GM12878 (cell line): ENCODE measurements around the gene PPP3CA. TPM values are rescaled to one million over a fixed set of nuclear protein-coding genes. Genes with fewer than 3 reads are reported as not detected.

Experiments used
- ATAC-seq: fragments of 200-7000 bp; cut with Tn5 transposase; 3 replicates; pipeline ENCODE4 v1.9.1; 2020; ENCODE audit warnings: mild to moderate bottlenecking, moderate library complexity
- BruUV-seq: library from RNA; stranded (reverse); fragments of 400-500 nt; replicated peaks from 2 replicates; lab custom pipeline; 2021; lab: Mats Ljungman, UMichigan
- CTCF ChIA-PET: fragments of 300-600 bp; sonication (Branson Sonifier 250); formaldehyde crosslinking; extraction: SDS; loops from one replicate; lab custom pipeline; 2021; ENCODE audit warnings: inconsistent platforms; lab: Yijun Ruan, JAX
- POLR2A ChIA-PET: fragments of 350-600 bp; formaldehyde crosslinking; extraction: SDS; loops from one replicate; lab custom pipeline; 2021; ENCODE audit warnings: inconsistent platforms; lab: Charles Lee
- RAD21 ChIA-PET: fragments of 300-600 bp; sonication (Branson Sonifier 250); formaldehyde crosslinking; loops from one replicate; lab custom pipeline; 2023; ENCODE audit warnings: antibody characterized with exemption; ENCODE audit not compliant: unreplicated experiment; lab: Charles Lee
- SMC1A ChIA-PET: fragments of 300-600 bp; sonication (Branson Sonifier 250); formaldehyde crosslinking; loops from one replicate; lab custom pipeline; 2023; ENCODE audit not compliant: unreplicated experiment, uncharacterized antibody; lab: Charles Lee
- DNase-seq: peaks from one replicate; pipeline ENCODE4 v3.0.0-alpha.2; 2011; ENCODE audit warnings: low read depth, low spot score
- FAIRE-seq: peaks from 3 replicates; lab custom pipeline; 2011; peaks lifted over from hg19 to GRCh38; lab: Jason Lieb, UNC
- H2AFZ ChIP-seq: 2 replicates; pipeline ENCODE4 v1.6.0; 2011; ENCODE audit warnings: low read depth, low read length, control low read depth; ENCODE audit not compliant: control insufficient read depth
- H3K27ac ChIP-seq: 2 replicates; pipeline ENCODE4 v1.5.1; 2011; ENCODE audit warnings: control low read depth; ENCODE audit not compliant: control insufficient read depth, insufficient read depth
- H3K27me3 ChIP-seq, 2 experiments: replicated peaks in 1 of 2; 2 replicates each; pipeline versions ENCODE4 v1.6.0 to v1.6.1; 2011; ENCODE audit warnings: low read length in 1 of 2; ENCODE audit not compliant: control insufficient read depth in 2 of 2, insufficient read depth in 2 of 2
- H3K36me3 ChIP-seq, 2 experiments: 2 replicates each; pipeline ENCODE4 v1.5.1; 2011; ENCODE audit warnings: low read length in 1 of 2; ENCODE audit not compliant: control insufficient read depth in 2 of 2, insufficient read depth in 2 of 2
- H3K4me1 ChIP-seq: 2 replicates; pipeline ENCODE4 v1.6.1; 2011; ENCODE audit warnings: mild to moderate bottlenecking, low read length, moderate library complexity, mixed read lengths; ENCODE audit not compliant: control insufficient read depth, insufficient read depth
- H3K4me2 ChIP-seq: 2 replicates; pipeline ENCODE4 v1.6.0; 2011; ENCODE audit warnings: control low read depth; ENCODE audit not compliant: control insufficient read depth, insufficient read depth
- H3K4me3 ChIP-seq: fragments of 200-600 bp; sonication (generic); 2 replicates; pipeline ENCODE4 v1.5.1; 2016
- H3K79me2 ChIP-seq: 2 replicates; pipeline ENCODE4 v1.6.0; 2011; ENCODE audit warnings: low read length; ENCODE audit not compliant: control insufficient read depth, insufficient read depth
- H3K9ac ChIP-seq: 2 replicates; pipeline ENCODE4 v1.8.0; 2011; ENCODE audit warnings: low read length, control low read depth, mixed read lengths; ENCODE audit not compliant: control insufficient read depth, insufficient read depth
- H3K9me3 ChIP-seq: replicated peaks from 3 replicates; pipeline ENCODE4 v1.5.1; 2011; ENCODE audit warnings: mild to moderate bottlenecking, low read length; ENCODE audit not compliant: control insufficient read depth, insufficient read depth
- H4K20me1 ChIP-seq: 2 replicates; pipeline ENCODE4 v1.6.0; 2011; ENCODE audit not compliant: control insufficient read depth, insufficient read depth
- CHD1 ChIP-seq: IDR thresholded peaks from 2 replicates; pipeline ENCODE4 v1.6.1; 2012; ENCODE audit warnings: low read depth, low read length, improper control_type of control experiment
- IKZF1 ChIP-seq: fragments of 450-650 bp; conservative IDR thresholded peaks from 2 replicates; pipeline ENCODE4 v1.6.1; 2017; ENCODE audit warnings: antibody characterized with exemption, mild to moderate bottlenecking
- IRF4 ChIP-seq: IDR thresholded peaks from 2 replicates; pipeline ENCODE4 v1.6.1; 2011; ENCODE audit warnings: low read depth, low read length
- KDM1A ChIP-seq: fragments of 200-600 bp; sonication (generic); IDR thresholded peaks from 2 replicates; pipeline ENCODE4 v1.6.1; 2016; ENCODE audit warnings: borderline replicate concordance
- MEF2A ChIP-seq: IDR thresholded peaks from 2 replicates; pipeline ENCODE4 v1.6.1; 2011; ENCODE audit warnings: low read depth, mild to moderate bottlenecking, low read length, moderate library complexity; ENCODE audit not compliant: insufficient read depth
- NFXL1 ChIP-seq: fragments of 450-650 bp; IDR thresholded peaks from 2 replicates; pipeline ENCODE4 v1.6.1; 2017; ENCODE audit warnings: antibody characterized with exemption, mild to moderate bottlenecking, borderline replicate concordance
- NFYA ChIP-seq: IDR thresholded peaks from 2 replicates; pipeline ENCODE4 v1.6.1; 2011; ENCODE audit warnings: low read depth, mild to moderate bottlenecking, low read length, improper control_type of control experiment, borderline replicate concordance
- NR2F1 ChIP-seq: fragments of 450-650 bp; conservative IDR thresholded peaks from 2 replicates; pipeline ENCODE4 v1.6.1; 2017; ENCODE audit warnings: mild to moderate bottlenecking
- PAX5 ChIP-seq: IDR thresholded peaks from 2 replicates; pipeline ENCODE4 v1.6.1; 2011; ENCODE audit warnings: low read depth, low read length, borderline replicate concordance
- PML ChIP-seq: IDR thresholded peaks from 2 replicates; pipeline ENCODE4 v1.6.1; 2012; ENCODE audit warnings: low read length, inconsistent platforms
- SREBF1 ChIP-seq: IDR thresholded peaks from 2 replicates; pipeline ENCODE4 v1.6.1; 2012; ENCODE audit warnings: mild to moderate bottlenecking, low read length
- ZNF217 ChIP-seq: fragments of 450-650 bp; IDR thresholded peaks from 2 replicates; pipeline ENCODE4 v1.6.1; 2017; ENCODE audit warnings: antibody characterized with exemption, mild to moderate bottlenecking
- WGBS: methylation state at CpG from one replicate; pipeline ENCODE4 v1.1.6; 2016; ENCODE audit warnings: low lambda C conversion rate; ENCODE audit not compliant: insufficient replicate concordance, insufficient coverage; ENCODE audit errors: missing lambda C conversion rate; 5-methylcytosine and 5-hydroxymethylcytosine counted together
- in situ Hi-C: fragments of 300-500 bp; cut with MboI; formaldehyde crosslinking; loops from 9 replicates; pipeline ENCODE4 v1.14.3; 2018; ENCODE audit warnings: mixed read lengths
- intact Hi-C: fragments of 100-400 bp; cut with micrococcal nuclease; formaldehyde crosslinking; loops from one replicate; pipeline ENCODE4 v1.14.2; 2022; ENCODE audit not compliant: unreplicated experiment
- polyA plus RNA-seq, 11 experiments: library from polyadenylated mRNA; depleted of rRNA in 4 of 11; unstranded in 6 of 11; stranded (reverse) in 5 of 11; fragments of >200 nt; fragmentation: Nextera tagmentation in 4 of 11; fragmentation: Illumina TruSeq in 1 of 11; extraction: Ambion mirVana in 4 of 11; extraction: Trizol in 1 of 11; gene quantifications; 1 replicate in 1 of 11; 2 replicates in 10 of 11; pipeline versions ENCODE4 v1.2.1 to v1.2.3, GENCODE V29; 2011 to 2016; ENCODE audit warnings: inconsistent platforms in 2 of 11, missing spikeins in 2 of 11, low read depth in 1 of 11
- total RNA-seq, 4 experiments: library from RNA; depleted of rRNA in 3 of 4; stranded (reverse); fragments of >200 nt in 3 of 4; fragmentation: Illumina TruSeq in 1 of 4; extraction: Trizol in 1 of 4; gene quantifications; 2 replicates each; pipeline versions ENCODE4 v1.2.1 to v1.2.3, GENCODE V29; 2013 to 2021
- TF ChIP-seq, protein P1 (sequence below): fragments of 450-650 bp; formaldehyde crosslinking; IDR thresholded peaks from 2 replicates; pipeline ENCODE4 v1.4.0; 2022; ENCODE audit warnings: mild to moderate bottlenecking, moderate library complexity
- TF ChIP-seq, protein P2 (sequence below): fragments of 450-650 bp; IDR thresholded peaks from 2 replicates; pipeline ENCODE4 v1.6.1; 2017; ENCODE audit warnings: mild to moderate bottlenecking, moderate library complexity

The PPP3CA gene
- total and polyA plus RNA-seq, 10 of the 15 experiments (the other 5 are each of a cell fraction or from before 2014, with no cell fraction given): 0.33 to 9.0 (median 1.0) TPM

- TF ChIP-seq MEF2A: no peak
- no peak for TF ChIP-seq NR2F1
- TF ChIP-seq, protein P1, sequence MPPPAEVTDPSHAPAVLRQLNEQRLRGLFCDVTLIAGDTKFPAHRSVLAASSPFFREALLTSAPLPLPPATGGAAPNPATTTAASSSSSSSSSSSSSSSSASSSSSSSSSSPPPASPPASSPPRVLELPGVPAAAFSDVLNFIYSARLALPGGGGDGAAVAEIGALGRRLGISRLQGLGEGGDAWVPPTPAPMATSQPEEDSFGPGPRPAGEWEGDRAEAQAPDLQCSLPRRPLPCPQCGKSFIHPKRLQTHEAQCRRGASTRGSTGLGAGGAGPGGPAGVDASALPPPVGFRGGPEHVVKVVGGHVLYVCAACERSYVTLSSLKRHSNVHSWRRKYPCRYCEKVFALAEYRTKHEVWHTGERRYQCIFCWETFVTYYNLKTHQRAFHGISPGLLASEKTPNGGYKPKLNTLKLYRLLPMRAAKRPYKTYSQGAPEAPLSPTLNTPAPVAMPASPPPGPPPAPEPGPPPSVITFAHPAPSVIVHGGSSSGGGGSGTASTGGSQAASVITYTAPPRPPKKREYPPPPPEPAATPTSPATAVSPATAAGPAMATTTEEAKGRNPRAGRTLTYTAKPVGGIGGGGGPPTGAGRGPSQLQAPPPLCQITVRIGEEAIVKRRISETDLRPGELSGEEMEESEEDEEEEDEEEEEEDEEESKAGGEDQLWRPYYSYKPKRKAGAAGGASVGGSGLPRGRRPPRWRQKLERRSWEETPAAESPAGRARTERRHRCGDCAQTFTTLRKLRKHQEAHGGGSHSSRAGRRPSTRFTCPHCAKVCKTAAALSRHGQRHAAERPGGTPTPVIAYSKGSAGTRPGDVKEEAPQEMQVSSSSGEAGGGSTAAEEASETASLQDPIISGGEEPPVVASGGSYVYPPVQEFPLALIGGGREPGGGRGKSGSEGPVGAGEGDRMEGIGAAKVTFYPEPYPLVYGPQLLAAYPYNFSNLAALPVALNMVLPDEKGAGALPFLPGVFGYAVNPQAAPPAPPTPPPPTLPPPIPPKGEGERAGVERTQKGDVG (CRISPR knock-in tag): no peak
- no peak for TF ChIP-seq CHD1
- TF ChIP-seq SREBF1: no peak
Measured at GRCh38 chr4:101075536-101075935, 271.8 kb downstream of the PPP3CA start (continued).

- no TSS peak for BruUV-seq
- 100% methylated on average over 2 of the region's 2 CpGs for WGBS
- CTCF ChIA-PET: no interaction called here
- TF ChIP-seq ZNF217 (no peak), KDM1A (no peak), IRF4 (no peak), NFXL1 (no peak), PAX5 (no peak), PML (no peak), NFYA (no peak), IKZF1 (no peak)
- TF ChIP-seq, protein P2, sequence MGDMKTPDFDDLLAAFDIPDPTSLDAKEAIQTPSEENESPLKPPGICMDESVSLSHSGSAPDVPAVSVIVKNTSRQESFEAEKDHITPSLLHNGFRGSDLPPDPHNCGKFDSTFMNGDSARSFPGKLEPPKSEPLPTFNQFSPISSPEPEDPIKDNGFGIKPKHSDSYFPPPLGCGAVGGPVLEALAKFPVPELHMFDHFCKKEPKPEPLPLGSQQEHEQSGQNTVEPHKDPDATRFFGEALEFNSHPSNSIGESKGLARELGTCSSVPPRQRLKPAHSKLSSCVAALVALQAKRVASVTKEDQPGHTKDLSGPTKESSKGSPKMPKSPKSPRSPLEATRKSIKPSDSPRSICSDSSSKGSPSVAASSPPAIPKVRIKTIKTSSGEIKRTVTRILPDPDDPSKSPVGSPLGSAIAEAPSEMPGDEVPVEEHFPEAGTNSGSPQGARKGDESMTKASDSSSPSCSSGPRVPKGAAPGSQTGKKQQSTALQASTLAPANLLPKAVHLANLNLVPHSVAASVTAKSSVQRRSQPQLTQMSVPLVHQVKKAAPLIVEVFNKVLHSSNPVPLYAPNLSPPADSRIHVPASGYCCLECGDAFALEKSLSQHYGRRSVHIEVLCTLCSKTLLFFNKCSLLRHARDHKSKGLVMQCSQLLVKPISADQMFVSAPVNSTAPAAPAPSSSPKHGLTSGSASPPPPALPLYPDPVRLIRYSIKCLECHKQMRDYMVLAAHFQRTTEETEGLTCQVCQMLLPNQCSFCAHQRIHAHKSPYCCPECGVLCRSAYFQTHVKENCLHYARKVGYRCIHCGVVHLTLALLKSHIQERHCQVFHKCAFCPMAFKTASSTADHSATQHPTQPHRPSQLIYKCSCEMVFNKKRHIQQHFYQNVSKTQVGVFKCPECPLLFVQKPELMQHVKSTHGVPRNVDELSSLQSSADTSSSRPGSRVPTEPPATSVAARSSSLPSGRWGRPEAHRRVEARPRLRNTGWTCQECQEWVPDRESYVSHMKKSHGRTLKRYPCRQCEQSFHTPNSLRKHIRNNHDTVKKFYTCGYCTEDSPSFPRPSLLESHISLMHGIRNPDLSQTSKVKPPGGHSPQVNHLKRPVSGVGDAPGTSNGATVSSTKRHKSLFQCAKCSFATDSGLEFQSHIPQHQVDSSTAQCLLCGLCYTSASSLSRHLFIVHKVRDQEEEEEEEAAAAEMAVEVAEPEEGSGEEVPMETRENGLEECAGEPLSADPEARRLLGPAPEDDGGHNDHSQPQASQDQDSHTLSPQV: no peak
- TF ChIP-seq, protein P1 (CRISPR knock-in tag): no peak
Measured at GRCh38 chr4:101074326-101074725, 273.0 kb downstream of the PPP3CA start.

More at GRCh38 chr4:101074326-101074725, 273.0 kb downstream of the PPP3CA start:
- Histone ChIP-seq H3K36me3 (no peaks in the 10 kb centered on the region), H3K9me3 (no peaks in the 10 kb centered on the region), H3K9ac (no peak overlapping the region), H3K4me2 (no peak overlapping the region), H3K27me3 (no peaks in the 10 kb centered on the region), H3K4me1 (no peaks in the 10 kb centered on the region), H2AFZ (no peak overlapping the region), H3K79me2 (no peaks in the 10 kb centered on the region), H3K4me3 (no peak overlapping the region), H4K20me1 (no peaks in the 10 kb centered on the region), H3K27ac (no peak overlapping the region)
- SMC1A ChIA-PET: interaction anchor here (0.6 kb wide), 1 partner anchor 13 kb away, joined by 3 read pairs; no protein-coding TSS in a partner anchor
- ATAC-seq (no peak), DNase-seq (no peak), FAIRE-seq (no peak)
- RAD21 ChIA-PET: no interaction called here
- intact Hi-C loops: no loop called here
- in situ Hi-C loops: no loop called here
- POLR2A ChIA-PET: no interaction called here
